Vagina (tissue), 2 donors: Measurements from ENCODE around the gene RFTN1.

Experiments used
- CTCF ChIP-seq, 3 experiments: fragments of 450-650 bp in 2 of 3; fragments of 200-600 bp in 1 of 3; sonication (generic) in 1 of 3; IDR thresholded peaks; one replicate each; pipeline ENCODE4 v1.5.1; 2017 to 2019; ENCODE audit warnings: antibody characterized with exemption in 3 of 3, mild to moderate bottlenecking in 2 of 3, moderate library complexity in 2 of 3
- POLR2A ChIP-seq, 2 donors: fragments of 450-650 bp; IDR thresholded peaks; one replicate each; pipeline ENCODE4 v1.6.1; 2017; ENCODE audit warnings: antibody characterized with exemption in 2 of 2, mild to moderate bottlenecking in 2 of 2, moderate library complexity in 2 of 2

- TF ChIP-seq POLR2A (IDR thresholded peaks at IDR 0.05): no peak
- no peak for TF ChIP-seq CTCF (IDR thresholded peaks at IDR 0.05)
These were observed 140.9 kb downstream of the RFTN1 start for GRCh38 chr3:16372362-16373292.
